CD4-positive, alpha-beta T cell treated with Interferon alpha-2 for 1 hour (primary cell): ENCODE results near the gene LYSET.
"Not testable (repeated sequence)": the region's sequence is repeated elsewhere in the genome, so short reads cannot be mapped to it uniquely, and the experiment has no call there.

Experiments used
- DNase-seq, 2 donors: peaks; one replicate each; pipeline ENCODE4 v3.0.0-alpha.2; 2020 to 2022

Gene LYSET

GRCh38 chr14:93184391-93185348 is at the start of gene LYSET, which contains the start of gene MOAP1:
Gene LYSET (plus strand): TSS chr14:93185317. CDS start chr14:93185406, 89 bp downstream.
Gene MOAP1 (minus strand): TSS chr14:93184897. CDS start chr14:93184242, 655 bp downstream.
- DNase-seq: peak; percentile 93 to 94

GRCh38 chr14:93135399-93135798 is 49.7 kb upstream of the LYSET start:
- DNase-seq: no peak

GRCh38 chr14:93136009-93136408 is 49.1 kb upstream of the LYSET start:
- no peak for DNase-seq

- DNase-seq: not testable (repeated sequence)
Measured at GRCh38 chr14:93136508-93136907, 48.6 kb upstream of the LYSET start.

GRCh38 chr14:93137864-93138263 is 47.3 kb upstream of the LYSET start:
- DNase-seq: no peak

GRCh38 chr14:93142854-93143652 is 42.1 kb upstream of the LYSET start:
- no peak for DNase-seq

GRCh38 chr14:93146119-93146518 is 39.0 kb upstream of the LYSET start:
- no peak for DNase-seq

GRCh38 chr14:93148979-93149378 is 36.1 kb upstream of the LYSET start:
- DNase-seq: no peak

- peak in 1 of 2 donors; percentile 7 for DNase-seq
Measured at GRCh38 chr14:93150227-93151208, 34.6 kb upstream of the LYSET start.

- no peak for DNase-seq
Measured at GRCh38 chr14:93153121-93153520, 32.0 kb upstream of the LYSET start.

- no peak for DNase-seq
Measured at GRCh38 chr14:93155667-93156066, 29.4 kb upstream of the LYSET start.

GRCh38 chr14:93156693-93157369 is 28.3 kb upstream of the LYSET start:
- no peak for DNase-seq

GRCh38 chr14:93158349-93158748 is 26.8 kb upstream of the LYSET start:
- DNase-seq: not testable (repeated sequence)

GRCh38 chr14:93159625-93160352 is 25.3 kb upstream of the LYSET start:
- DNase-seq: not testable (repeated sequence)

- no peak for DNase-seq
Measured at GRCh38 chr14:93160353-93160801, 24.7 kb upstream of the LYSET start.

GRCh38 chr14:93161411-93161940 is 23.6 kb upstream of the LYSET start:
- DNase-seq: no peak

- DNase-seq: no peak
Measured at GRCh38 chr14:93163564-93163963, 21.6 kb upstream of the LYSET start.

GRCh38 chr14:93165271-93166265 is 19.5 kb upstream of the LYSET start:
- DNase-seq: not testable (repeated sequence)

- DNase-seq: not testable (repeated sequence)
Measured at GRCh38 chr14:93168610-93169009, 16.5 kb upstream of the LYSET start.
